Cerebellar cortex (tissue), 1 donor: Measurements from ENCODE around the gene DIP2C.
"Not testable (repeated sequence)": the region's sequence is repeated elsewhere in the genome, so short reads cannot be mapped to it uniquely, and the experiment has no call there.

Experiments
- DNase-seq: peaks from one replicate; pipeline ENCODE4 v3.0.0-alpha.2; 2015; ENCODE audit warnings: low spot score

Gene DIP2C

GRCh38 chr10:640673-641045, 48.8 kb downstream of the DIP2C start:
- no peak for DNase-seq

GRCh38 chr10:639751-640672, 49.5 kb downstream of the DIP2C start:
- no peak for DNase-seq

- DNase-seq, result peak; percentile 53
Measured at GRCh38 chr10:639001-639750, 50.3 kb downstream of the DIP2C start.

GRCh38 chr10:637771-638195, 51.7 kb downstream of the DIP2C start:
- DNase-seq, result no peak

GRCh38 chr10:637221-637620, 52.2 kb downstream of the DIP2C start:
- DNase-seq, result no peak

- DNase-seq, result no peak
Measured at GRCh38 chr10:636769-637168, 52.7 kb downstream of the DIP2C start.

- no peak for DNase-seq
Measured at GRCh38 chr10:636016-636730, 53.3 kb downstream of the DIP2C start.

GRCh38 chr10:635088-635861, 54.2 kb downstream of the DIP2C start:
- no peak for DNase-seq

- DNase-seq, result no peak
Measured at GRCh38 chr10:634256-634655, 55.2 kb downstream of the DIP2C start.

GRCh38 chr10:633279-634245, 55.9 kb downstream of the DIP2C start:
- DNase-seq, result peak; percentile 59

GRCh38 chr10:632807-633177, 56.7 kb downstream of the DIP2C start:
- not testable (repeated sequence) for DNase-seq

GRCh38 chr10:632155-632806, 57.2 kb downstream of the DIP2C start:
- DNase-seq, result not testable (repeated sequence)

GRCh38 chr10:631266-631665, 58.2 kb downstream of the DIP2C start:
- no peak for DNase-seq

GRCh38 chr10:630581-631073, 58.8 kb downstream of the DIP2C start:
- DNase-seq, result peak; percentile 52

GRCh38 chr10:629186-629998, 60.1 kb downstream of the DIP2C start:
- no peak for DNase-seq

- DNase-seq, result no peak
Measured at GRCh38 chr10:628386-629045, 61.0 kb downstream of the DIP2C start.

GRCh38 chr10:627032-627992, 62.2 kb downstream of the DIP2C start:
- no peak for DNase-seq
